Loucy (cell line): ENCODE measurements around the gene STOX2.

Experiments
- H2AFZ ChIP-seq: fragments of 200-600 bp; sonication (generic); 2 replicates; pipeline ENCODE4 v1.6.0; 2016; ENCODE audit warnings: antibody characterized with exemption, mild to moderate bottlenecking, low read length, moderate library complexity
- H3F3A ChIP-seq: fragments of 200-600 bp; 2 replicates; pipeline ENCODE4 v1.6.0; 2016; ENCODE audit warnings: antibody characterized with exemption, low read depth, mild to moderate bottlenecking
- H3K27me3 ChIP-seq: fragments of 200-600 bp; sonication (generic); 2 replicates; pipeline ENCODE4 v1.6.1; 2014; ENCODE audit warnings: low read length, mild to moderate bottlenecking; ENCODE audit not compliant: insufficient read depth, poor library complexity, severe bottlenecking
- H3K36me3 ChIP-seq: fragments of 200-600 bp; sonication (generic); 2 replicates; pipeline ENCODE4 v1.6.1; 2016; ENCODE audit warnings: low read length; ENCODE audit not compliant: insufficient read depth
- H3K4me1 ChIP-seq: fragments of 200-600 bp; sonication (generic); 2 replicates; pipeline ENCODE4 v1.5.1; 2014; ENCODE audit warnings: low read length, mild to moderate bottlenecking; ENCODE audit not compliant: insufficient read depth, poor library complexity, severe bottlenecking
- H3K4me2 ChIP-seq: fragments of 200-600 bp; sonication (generic); 2 replicates; pipeline ENCODE4 v1.6.0; 2014; ENCODE audit warnings: antibody characterized with exemption, low read length, low read depth, mild to moderate bottlenecking; ENCODE audit not compliant: poor library complexity, severe bottlenecking
- H3K4me3 ChIP-seq: fragments of 200-600 bp; sonication (generic); 2 replicates; pipeline ENCODE4 v1.5.1; 2014; ENCODE audit warnings: low read length, mild to moderate bottlenecking, mixed read lengths; ENCODE audit not compliant: poor library complexity, severe bottlenecking
- H3K79me2 ChIP-seq: fragments of 200-600 bp; sonication (generic); 2 replicates; pipeline ENCODE4 v1.6.1; 2014; ENCODE audit warnings: low read length; ENCODE audit not compliant: insufficient read depth
- H3K9ac ChIP-seq: fragments of 200-600 bp; sonication (generic); 2 replicates; pipeline ENCODE4 v1.6.0; 2014; ENCODE audit warnings: mild to moderate bottlenecking, low read depth, low read length, moderate library complexity; ENCODE audit not compliant: poor library complexity, severe bottlenecking
- H3K9me2 ChIP-seq: fragments of 200-600 bp; sonication (generic); replicated peaks from 2 replicates; pipeline ENCODE4 v1.6.1; 2016; ENCODE audit warnings: low read depth, low read length, mixed read lengths
- H3K9me3 ChIP-seq: fragments of 200-600 bp; sonication (generic); 2 replicates; pipeline ENCODE4 v1.6.1; 2014; ENCODE audit warnings: mild to moderate bottlenecking, antibody characterized with exemption, low read length, low read depth; ENCODE audit not compliant: insufficient read depth
- H4K20me1 ChIP-seq: fragments of 200-600 bp; sonication (generic); 2 replicates; pipeline ENCODE4 v1.6.0; 2014; ENCODE audit warnings: antibody characterized with exemption, low read length, mild to moderate bottlenecking; ENCODE audit not compliant: insufficient read depth, poor library complexity, severe bottlenecking
- EZH2phosphoT487 ChIP-seq: fragments of 200-600 bp; IDR thresholded peaks from 2 replicates; pipeline ENCODE4 v1.6.1; 2018; ENCODE audit warnings: antibody characterized with exemption, mild to moderate bottlenecking, moderate library complexity, borderline replicate concordance
- TF ChIP-seq, protein P1 (sequence below): fragments of 200-600 bp; sonication (generic); conservative IDR thresholded peaks from 2 replicates; pipeline ENCODE4 v1.5.1; 2014; ENCODE audit warnings: mild to moderate bottlenecking, antibody characterized with exemption, low read length

The STOX2 gene

DNA sequence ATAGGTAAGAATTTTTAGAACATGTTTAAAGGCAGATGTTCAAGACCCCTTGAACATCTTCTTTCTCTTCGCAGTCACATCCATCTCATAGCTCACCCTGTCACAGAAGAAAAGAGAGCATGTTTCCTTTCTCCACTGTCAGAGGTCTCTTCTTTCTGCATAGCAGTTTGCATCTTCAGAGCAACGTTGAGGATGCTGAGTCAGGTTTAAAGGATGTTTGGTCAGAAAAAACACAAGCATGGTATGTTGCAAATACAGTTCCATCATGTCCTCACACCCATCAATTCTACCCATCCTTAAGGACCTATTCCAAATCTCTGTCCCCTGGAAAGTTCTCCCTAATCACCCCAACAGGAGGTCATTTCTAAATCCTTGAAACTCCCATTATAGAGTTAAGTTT, 84.8 kb downstream of the STOX2 start:
- Histone ChIP-seq H4K20me1 (no peaks in the 10 kb centered on the region), H3K9ac (no peak overlapping the region), H3K4me1 (no peaks in the 10 kb centered on the region), H3K9me2 (no peaks in the 10 kb centered on the region), H3K36me3 (no peaks in the 10 kb centered on the region), H3K27me3 (no peaks in the 10 kb centered on the region), H3K4me2 (no peak overlapping the region), H3F3A (no peaks in the 10 kb centered on the region), H3K79me2 (no peaks in the 10 kb centered on the region), H3K9me3 (no peaks in the 10 kb centered on the region), H3K4me3 (no peak overlapping the region), H2AFZ (no peak overlapping the region)
- no peak for TF ChIP-seq EZH2phosphoT487
- TF ChIP-seq, protein P1, sequence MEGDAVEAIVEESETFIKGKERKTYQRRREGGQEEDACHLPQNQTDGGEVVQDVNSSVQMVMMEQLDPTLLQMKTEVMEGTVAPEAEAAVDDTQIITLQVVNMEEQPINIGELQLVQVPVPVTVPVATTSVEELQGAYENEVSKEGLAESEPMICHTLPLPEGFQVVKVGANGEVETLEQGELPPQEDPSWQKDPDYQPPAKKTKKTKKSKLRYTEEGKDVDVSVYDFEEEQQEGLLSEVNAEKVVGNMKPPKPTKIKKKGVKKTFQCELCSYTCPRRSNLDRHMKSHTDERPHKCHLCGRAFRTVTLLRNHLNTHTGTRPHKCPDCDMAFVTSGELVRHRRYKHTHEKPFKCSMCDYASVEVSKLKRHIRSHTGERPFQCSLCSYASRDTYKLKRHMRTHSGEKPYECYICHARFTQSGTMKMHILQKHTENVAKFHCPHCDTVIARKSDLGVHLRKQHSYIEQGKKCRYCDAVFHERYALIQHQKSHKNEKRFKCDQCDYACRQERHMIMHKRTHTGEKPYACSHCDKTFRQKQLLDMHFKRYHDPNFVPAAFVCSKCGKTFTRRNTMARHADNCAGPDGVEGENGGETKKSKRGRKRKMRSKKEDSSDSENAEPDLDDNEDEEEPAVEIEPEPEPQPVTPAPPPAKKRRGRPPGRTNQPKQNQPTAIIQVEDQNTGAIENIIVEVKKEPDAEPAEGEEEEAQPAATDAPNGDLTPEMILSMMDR: no peak

DNA sequence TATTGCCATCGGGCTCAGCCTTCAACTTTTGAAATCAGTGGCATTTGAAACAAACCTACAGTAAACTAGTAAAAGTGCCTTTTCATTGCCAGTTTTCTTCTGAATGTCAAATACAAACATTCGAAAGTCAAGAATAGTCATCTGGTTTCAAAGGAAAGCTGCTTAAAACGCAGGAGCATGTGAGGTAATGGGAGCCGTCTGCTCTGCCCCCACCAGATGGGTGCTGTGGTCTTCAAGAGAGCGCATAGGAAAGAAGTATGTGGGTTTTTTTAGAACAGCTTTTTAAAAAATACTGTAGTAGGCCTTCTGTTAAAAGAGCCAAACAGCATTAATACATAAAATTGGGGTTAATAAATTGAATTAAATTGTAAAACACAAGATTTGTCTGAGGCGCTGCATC, 88.6 kb downstream of the STOX2 start:
- no peaks in the 10 kb centered on the region for H3F3A ChIP-seq
- no peaks in the 10 kb centered on the region for H3K4me1 ChIP-seq
- no peaks in the 10 kb centered on the region for H3K79me2 ChIP-seq
- H4K20me1 ChIP-seq: no peaks in the 10 kb centered on the region
- no peaks in the 10 kb centered on the region for H3K27me3 ChIP-seq
- TF ChIP-seq EZH2phosphoT487: no peak
- TF ChIP-seq, protein P1: no peak
- H3K4me2 ChIP-seq: no peak overlapping the region
- H3K9ac ChIP-seq: no peak overlapping the region
- no peaks in the 10 kb centered on the region for H3K9me2 ChIP-seq
- H3K9me3 ChIP-seq: no peaks in the 10 kb centered on the region
- H3K4me3 ChIP-seq: no peak overlapping the region
- no peak overlapping the region for H2AFZ ChIP-seq
- H3K36me3 ChIP-seq: no peaks in the 10 kb centered on the region

DNA sequence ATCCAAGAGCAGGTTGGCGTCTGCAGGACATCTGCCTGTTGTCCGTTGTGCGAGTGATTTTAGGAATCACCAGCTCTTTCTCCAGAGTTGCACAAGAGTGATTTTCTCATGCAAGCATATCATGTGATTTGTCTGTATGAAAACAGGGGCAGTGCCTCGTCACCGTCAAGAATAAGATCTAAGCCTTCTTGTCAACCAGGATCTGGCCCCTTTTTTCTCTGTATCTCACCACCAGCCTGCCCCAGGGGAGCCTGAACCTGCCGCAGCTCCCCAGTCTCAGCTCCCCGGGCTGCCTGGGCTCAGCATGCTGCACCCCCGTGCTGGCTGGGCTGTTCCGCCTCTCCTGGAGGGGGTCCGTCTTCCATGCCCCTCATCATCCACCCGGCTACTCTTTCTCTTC, 90.5 kb downstream of the STOX2 start:
- no peaks in the 10 kb centered on the region for H3K27me3 ChIP-seq
- TF ChIP-seq EZH2phosphoT487: no peak
- TF ChIP-seq, protein P1: no peak
- no peak overlapping the region for H2AFZ ChIP-seq
- no peaks in the 10 kb centered on the region for H3K9me2 ChIP-seq
- H4K20me1 ChIP-seq: no peaks in the 10 kb centered on the region
- H3K4me3 ChIP-seq: no peak overlapping the region
- no peak overlapping the region for H3K9ac ChIP-seq
- no peaks in the 10 kb centered on the region for H3K9me3 ChIP-seq
- H3K36me3 ChIP-seq: no peaks in the 10 kb centered on the region
- no peaks in the 10 kb centered on the region for H3F3A ChIP-seq
- H3K4me2 ChIP-seq: no peak overlapping the region
- no peaks in the 10 kb centered on the region for H3K4me1 ChIP-seq
- no peaks in the 10 kb centered on the region for H3K79me2 ChIP-seq
